Karpas-422 (cell line): Measurements from ENCODE around the gene SNTB2. TPM values are rescaled to one million over a fixed set of nuclear protein-coding genes. Genes with fewer than 3 reads are reported as not detected.
"Not testable (repeated sequence)": the region's sequence is repeated elsewhere in the genome, so short reads cannot be mapped to it uniquely, and the experiment has no call there.

Experiments used
- DNase-seq: peaks from one replicate; pipeline ENCODE4 v3.0.0-alpha.2; 2015
- H2AFZ ChIP-seq: fragments of 200-600 bp; sonication (generic); 2 replicates; pipeline ENCODE4 v1.6.1; 2014; ENCODE audit warnings: antibody characterized with exemption, low read length, mixed read lengths
- H3K27ac ChIP-seq: fragments of 200-600 bp; sonication (generic); 2 replicates; pipeline ENCODE4 v1.5.1; 2014; ENCODE audit warnings: mild to moderate bottlenecking, low read length, moderate library complexity
- H3K27me3 ChIP-seq: fragments of 200-600 bp; sonication (generic); 2 replicates; pipeline ENCODE4 v1.6.1; 2014; ENCODE audit warnings: low read length, mixed read lengths
- H3K36me3 ChIP-seq: fragments of 200-600 bp; sonication (generic); 2 replicates; pipeline ENCODE4 v1.6.1; 2014; ENCODE audit warnings: low read length, mixed read lengths; ENCODE audit not compliant: insufficient read depth
- H3K4me1 ChIP-seq: fragments of 200-600 bp; sonication (generic); 2 replicates; pipeline ENCODE4 v1.6.1; 2014; ENCODE audit warnings: mild to moderate bottlenecking, low read length, mixed read lengths
- H3K4me2 ChIP-seq: fragments of 200-600 bp; sonication (generic); 2 replicates; pipeline ENCODE4 v1.6.1; 2014; ENCODE audit warnings: low read length, low read depth, mild to moderate bottlenecking; ENCODE audit not compliant: poor library complexity, severe bottlenecking
- H3K4me3 ChIP-seq: fragments of 200-600 bp; sonication (generic); 2 replicates; pipeline ENCODE4 v1.5.1; 2014; ENCODE audit warnings: mild to moderate bottlenecking, antibody characterized with exemption, low read length, mixed read lengths
- H3K79me2 ChIP-seq: fragments of 200-600 bp; sonication (generic); 2 replicates; pipeline ENCODE4 v1.6.1; 2014; ENCODE audit warnings: mild to moderate bottlenecking, low read length, mixed read lengths
- H3K9ac ChIP-seq: fragments of 200-600 bp; sonication (generic); 2 replicates; pipeline ENCODE4 v1.6.0; 2014; ENCODE audit warnings: low read length
- H3K9me2 ChIP-seq: fragments of 200-600 bp; sonication (generic), shearing (Covaris generic); replicated peaks from 2 replicates; pipeline ENCODE4 v1.6.0; 2014; ENCODE audit warnings: mild to moderate bottlenecking, low read length, moderate library complexity; ENCODE audit not compliant: insufficient read depth
- H3K9me3 ChIP-seq: fragments of 300-700, 200-600 bp; sonication (generic); 2 replicates; pipeline ENCODE4 v1.6.1; 2014; ENCODE audit warnings: low read length, mixed read lengths
- H4K20me1 ChIP-seq: fragments of 200-600 bp; sonication (generic); 2 replicates; pipeline ENCODE4 v1.6.1; 2014; ENCODE audit warnings: mild to moderate bottlenecking, antibody characterized with exemption, low read length, low read depth; ENCODE audit not compliant: insufficient read depth
- total RNA-seq: library from RNA; depleted of rRNA; stranded (reverse); fragments of >200 nt; shearing (Covaris generic); gene quantifications from 2 replicates; pipeline ENCODE4 v1.2.3, GENCODE V29; 2014; ENCODE audit warnings: low replicate concordance

Gene SNTB2
- total RNA-seq, 1 experiment from 2014 or later: 17.7 TPM

GRCh38 chr16:69286941-69287713, 100.2 kb downstream of the SNTB2 start:
- DNase-seq: peak; percentile 85
- Histone ChIP-seq H3K36me3 (peaks cover 5% of the 10 kb centered on the region; the same call in 1 of the 2 replicates), H3K27me3 (no peaks in the 10 kb centered on the region), H3K4me2 (no peak overlapping the region), H2AFZ (no peak overlapping the region), H3K79me2 (peaks cover 35% of the 10 kb centered on the region), H3K9ac (no peak overlapping the region), H4K20me1 (no peaks in the 10 kb centered on the region), H3K4me3 (no peak overlapping the region), H3K4me1 (no peaks in the 10 kb centered on the region), H3K9me3 (no peaks in the 10 kb centered on the region), H3K9me2 (no peaks in the 10 kb centered on the region), H3K27ac (no peak overlapping the region)

GRCh38 chr16:69291657-69292056, 104.7 kb downstream of the SNTB2 start:
- H3K4me1 ChIP-seq, H3K27ac ChIP-seq, H2AFZ ChIP-seq, H3K36me3 ChIP-seq, H3K9me2 ChIP-seq, H3K9me3 ChIP-seq, H3K9ac ChIP-seq, H3K27me3 ChIP-seq, H3K4me2 ChIP-seq, H3K4me3 ChIP-seq, DNase-seq, H4K20me1 ChIP-seq: not testable (repeated sequence)
- peaks cover 30% of the 10 kb centered on the region for H3K79me2 ChIP-seq

- Histone ChIP-seq H3K9me2 (no peaks in the 10 kb centered on the region), H3K9me3 (no peaks in the 10 kb centered on the region), H3K27ac (no peak overlapping the region), H3K27me3 (no peaks in the 10 kb centered on the region), H3K4me3 (no peak overlapping the region), H3K36me3 (no peaks in the 10 kb centered on the region; the same call in 1 of the 2 replicates), H3K4me1 (no peaks in the 10 kb centered on the region), H4K20me1 (no peaks in the 10 kb centered on the region), H3K4me2 (no peak overlapping the region), H2AFZ (no peak overlapping the region), H3K9ac (no peak overlapping the region), H3K79me2 (peaks cover 20% of the 10 kb centered on the region)
- no peak for DNase-seq
Observed at GRCh38 chr16:69293401-69293800, 106.4 kb downstream of the SNTB2 start.

GRCh38 chr16:69294051-69294450, 107.1 kb downstream of the SNTB2 start:
- H3K4me2 ChIP-seq: no peak overlapping the region

GRCh38 chr16:69296771-69297170, 109.8 kb downstream of the SNTB2 start:
- not testable (repeated sequence) for DNase-seq, H3K27ac ChIP-seq

More at GRCh38 chr16:69294051-69294450, 107.1 kb downstream of the SNTB2 start:
- DNase-seq: no peak
- no peaks in the 10 kb centered on the region for H4K20me1 ChIP-seq
- no peaks in the 10 kb centered on the region for H3K9me3 ChIP-seq
- no peak overlapping the region for H2AFZ ChIP-seq
- H3K9me2 ChIP-seq: no peaks in the 10 kb centered on the region
- H3K27me3 ChIP-seq: no peaks in the 10 kb centered on the region
- no peak overlapping the region for H3K4me3 ChIP-seq
- peaks cover 16% of the 10 kb centered on the region; the same call in 1 of the 2 replicates for H3K79me2 ChIP-seq
- no peak overlapping the region for H3K9ac ChIP-seq
- H3K36me3 ChIP-seq: no peaks in the 10 kb centered on the region
- no peaks in the 10 kb centered on the region for H3K4me1 ChIP-seq
- no peak overlapping the region for H3K27ac ChIP-seq

GRCh38 chr16:69298261-69298660, 111.3 kb downstream of the SNTB2 start:
- H3K27me3 ChIP-seq: no peaks in the 10 kb centered on the region
- H3K4me1 ChIP-seq: no peaks in the 10 kb centered on the region

More at GRCh38 chr16:69296771-69297170, 109.8 kb downstream of the SNTB2 start:
- not testable (repeated sequence) for H4K20me1 ChIP-seq, H3K9me2 ChIP-seq, H3K27me3 ChIP-seq, H3K9me3 ChIP-seq, H3K4me1 ChIP-seq, H3K79me2 ChIP-seq, H3K9ac ChIP-seq, H3K36me3 ChIP-seq, H3K4me2 ChIP-seq, H3K4me3 ChIP-seq, H2AFZ ChIP-seq

GRCh38 chr16:69301187-69301586, 114.2 kb downstream of the SNTB2 start:
- Histone ChIP-seq H3K27me3 (no peaks in the 10 kb centered on the region), H2AFZ (no peak overlapping the region), H3K4me3 (no peak overlapping the region), H3K4me2 (no peak overlapping the region), H3K9me3 (no peaks in the 10 kb centered on the region), H3K4me1 (peaks cover 7% of the 10 kb centered on the region), H4K20me1 (no peaks in the 10 kb centered on the region), H3K79me2 (no peaks in the 10 kb centered on the region), H3K9ac (no peak overlapping the region), H3K9me2 (no peaks in the 10 kb centered on the region), H3K36me3 (peaks cover 15% of the 10 kb centered on the region; the same call in 1 of the 2 replicates), H3K27ac (no peak overlapping the region)
- DNase-seq: no peak

More at GRCh38 chr16:69298261-69298660, 111.3 kb downstream of the SNTB2 start:
- no peak overlapping the region for H2AFZ ChIP-seq
- H3K9ac ChIP-seq: no peak overlapping the region
- H3K36me3 ChIP-seq: peaks cover 7% of the 10 kb centered on the region; the same call in 1 of the 2 replicates
- no peak for DNase-seq
- H3K4me3 ChIP-seq: no peak overlapping the region
- no peak overlapping the region for H3K27ac ChIP-seq
- H3K4me2 ChIP-seq: no peak overlapping the region
- H3K9me2 ChIP-seq: no peaks in the 10 kb centered on the region
- H3K79me2 ChIP-seq: peaks cover 6% of the 10 kb centered on the region; the same call in 1 of the 2 replicates
- no peaks in the 10 kb centered on the region for H3K9me3 ChIP-seq
- no peaks in the 10 kb centered on the region for H4K20me1 ChIP-seq

- Histone ChIP-seq H3K79me2 (no peaks in the 10 kb centered on the region), H3K9me2 (no peaks in the 10 kb centered on the region), H3K4me3 (no peak overlapping the region), H3K27ac (no peak overlapping the region), H3K4me2 (no peak overlapping the region), H3K27me3 (no peaks in the 10 kb centered on the region), H3K4me1 (peaks cover 7% of the 10 kb centered on the region), H4K20me1 (no peaks in the 10 kb centered on the region), H3K36me3 (peaks cover 15% of the 10 kb centered on the region; the same call in 1 of the 2 replicates), H2AFZ (no peak overlapping the region), H3K9me3 (no peaks in the 10 kb centered on the region), H3K9ac (no peak overlapping the region)
- DNase-seq: no peak
Observed at GRCh38 chr16:69301861-69302260, 114.9 kb downstream of the SNTB2 start.
